GM12873 (cell line): ENCODE measurements around the gene STK36.

Source experiments
- CTCF ChIP-seq: IDR thresholded peaks from 2 replicates; pipeline ENCODE4 v1.5.1; 2012; ENCODE audit warnings: low read depth, mild to moderate bottlenecking, moderate library complexity, low read length, control low read depth; ENCODE audit not compliant: insufficient read depth; ENCODE audit errors: missing control alignments

The STK36 gene

GRCh38 chr2:218694405-218695145, 22.7 kb downstream of the STK36 start:
- no peak for TF ChIP-seq CTCF

- no peak for TF ChIP-seq CTCF
These were observed 27.0 kb downstream of the STK36 start for GRCh38 chr2:218698885-218699284.

- no peak for TF ChIP-seq CTCF
These were observed 29.9 kb downstream of the STK36 start for GRCh38 chr2:218701806-218702205.

GRCh38 chr2:218703341-218703740, 31.5 kb downstream of the STK36 start:
- TF ChIP-seq CTCF: no peak

- TF ChIP-seq CTCF: no peak
These were observed 36.2 kb downstream of the STK36 start for GRCh38 chr2:218708086-218708485.

- TF ChIP-seq CTCF: no peak
These were observed 38.0 kb downstream of the STK36 start for GRCh38 chr2:218709908-218710307.

GRCh38 chr2:218710334-218710686, 38.4 kb downstream of the STK36 start:
- no peak for TF ChIP-seq CTCF
